Measurements from ENCODE around the gene KRTAP5-7.
"Not testable (repeated sequence)": the region's sequence is repeated elsewhere in the genome, so short reads cannot be mapped to it uniquely, and the experiment has no call there.

KRTAP5-7 gene

DNA sequence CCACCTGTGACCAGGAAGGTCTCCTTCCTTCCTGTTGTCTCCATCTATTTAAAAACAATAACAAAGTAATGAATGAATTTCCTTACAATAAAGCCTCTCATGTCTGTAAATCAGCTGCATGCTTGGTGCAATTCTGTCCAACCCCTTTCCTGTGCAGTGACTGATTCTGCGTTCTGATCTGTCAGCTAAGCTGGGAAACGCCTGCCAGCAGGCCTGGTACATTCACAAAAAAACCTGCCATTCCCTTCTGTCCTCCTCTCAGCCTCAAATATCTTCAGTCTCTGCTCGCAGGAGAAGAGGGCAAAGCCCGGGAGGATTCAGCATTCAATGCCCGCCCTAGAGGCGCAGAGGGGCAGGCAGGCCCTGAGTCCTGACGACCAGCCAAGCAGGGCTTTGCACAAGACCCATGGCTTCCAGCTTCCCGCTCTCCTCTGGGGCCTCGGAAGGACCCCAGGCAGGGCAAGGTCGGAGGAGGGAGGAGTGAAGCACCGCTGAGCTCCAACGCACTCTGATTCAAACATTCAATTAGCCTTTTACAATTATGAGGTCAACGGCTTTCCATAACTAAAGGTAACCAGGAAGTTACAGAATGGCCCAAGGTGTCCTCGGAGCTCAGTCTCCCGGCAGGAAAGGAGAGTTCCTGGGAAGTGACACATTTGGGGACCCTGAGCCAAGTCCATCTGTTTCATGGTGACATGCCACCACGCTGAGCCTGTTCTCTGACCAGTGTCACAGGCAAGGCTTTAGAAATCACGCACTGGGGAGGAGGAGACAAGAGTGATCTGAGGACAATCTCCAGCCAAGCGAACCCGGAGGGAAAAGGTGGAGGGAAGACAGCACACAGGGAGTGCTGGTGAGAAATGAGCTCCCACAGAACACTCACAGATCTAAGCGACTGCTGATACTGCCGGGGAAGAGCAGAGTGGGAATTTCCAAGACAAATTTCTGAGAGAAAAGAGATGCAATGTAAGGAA, 39.8 kb downstream of the KRTAP5-7 start:
- not testable (repeated sequence) for H3K9me3 Mint-ChIP-seq; ATAC-seq (replicated peaks); H3K27ac Mint-ChIP-seq; H3K4me1 Mint-ChIP-seq; H3K4me3 Mint-ChIP-seq; DNase-seq; H3K36me3 Mint-ChIP-seq
- H3K27me3 Mint-ChIP-seq = peaks cover 34 to 46% of the 10 kb centered on the region in 2 donors

DNA sequence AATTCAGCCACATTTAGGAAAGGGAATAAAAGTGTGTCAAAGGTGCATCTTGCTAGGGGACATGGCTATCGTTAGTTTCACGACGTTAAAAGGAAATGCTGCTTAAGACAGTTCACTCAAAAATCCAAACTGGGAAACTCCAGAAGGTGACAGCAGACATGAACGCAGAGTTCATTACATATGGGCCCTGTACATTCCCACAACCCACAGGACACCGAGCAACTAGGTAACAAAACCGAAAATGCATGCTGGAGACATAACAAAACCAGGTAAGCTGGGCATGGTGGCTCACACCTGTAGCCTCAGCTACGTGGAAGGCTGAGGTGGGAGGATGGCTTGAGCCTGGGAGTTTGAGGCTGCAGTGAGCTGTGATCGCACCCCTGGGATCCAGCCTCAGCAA, 40.6 kb downstream of the KRTAP5-7 start:
- not testable (repeated sequence) for H3K27ac Mint-ChIP-seq; DNase-seq; ATAC-seq (replicated peaks); H3K36me3 Mint-ChIP-seq; H3K4me3 Mint-ChIP-seq; H3K9me3 Mint-ChIP-seq; H3K4me1 Mint-ChIP-seq
- peaks cover 37 to 50% of the 10 kb centered on the region in 2 donors for H3K27me3 Mint-ChIP-seq

DNA sequence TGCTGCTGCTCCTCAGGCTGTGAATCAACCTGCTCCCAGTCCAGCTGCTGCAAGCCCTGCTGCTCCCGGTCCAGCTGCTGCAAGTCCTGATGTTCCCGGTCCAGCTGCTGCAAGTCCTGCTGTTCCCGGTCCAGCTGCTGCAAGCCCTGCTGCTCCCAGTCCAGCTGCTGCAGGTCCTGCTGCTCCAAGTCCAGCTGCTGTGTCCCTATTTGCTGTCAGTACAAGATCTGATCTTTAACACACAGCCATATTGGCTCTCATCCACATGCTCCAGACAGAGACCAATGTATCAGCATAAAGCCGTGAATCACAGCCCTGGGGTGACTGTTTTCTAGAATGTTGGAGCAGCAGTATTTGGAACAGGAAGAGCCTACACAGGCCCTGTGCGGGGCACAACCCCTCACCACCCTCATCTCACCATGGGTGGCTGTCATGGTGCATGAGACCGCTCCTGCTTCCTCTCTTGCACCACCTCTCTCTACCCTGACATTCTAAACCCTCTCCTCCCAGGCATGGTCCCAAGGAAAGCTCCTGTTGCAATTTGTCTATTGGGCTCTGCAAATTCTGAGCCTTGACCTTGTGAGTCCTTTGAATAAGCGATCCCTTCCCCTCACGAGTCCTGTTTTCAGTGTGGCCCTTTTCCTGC, 41.8 kb downstream of the KRTAP5-7 start:
- DNase-seq = no peak
- no peaks in the 10 kb centered on the region for H3K9me3 Mint-ChIP-seq
- H3K36me3 Mint-ChIP-seq = no peaks in the 10 kb centered on the region
- no peak for ATAC-seq (replicated peaks)
- H3K27me3 Mint-ChIP-seq = peaks cover 28 to 43% of the 10 kb centered on the region in 2 donors
- H3K4me3 Mint-ChIP-seq = no peak overlapping the region
- H3K27ac Mint-ChIP-seq = no peak overlapping the region
- H3K4me1 Mint-ChIP-seq = peaks cover under 1% of the 10 kb centered on the region in 2 donors

DNA sequence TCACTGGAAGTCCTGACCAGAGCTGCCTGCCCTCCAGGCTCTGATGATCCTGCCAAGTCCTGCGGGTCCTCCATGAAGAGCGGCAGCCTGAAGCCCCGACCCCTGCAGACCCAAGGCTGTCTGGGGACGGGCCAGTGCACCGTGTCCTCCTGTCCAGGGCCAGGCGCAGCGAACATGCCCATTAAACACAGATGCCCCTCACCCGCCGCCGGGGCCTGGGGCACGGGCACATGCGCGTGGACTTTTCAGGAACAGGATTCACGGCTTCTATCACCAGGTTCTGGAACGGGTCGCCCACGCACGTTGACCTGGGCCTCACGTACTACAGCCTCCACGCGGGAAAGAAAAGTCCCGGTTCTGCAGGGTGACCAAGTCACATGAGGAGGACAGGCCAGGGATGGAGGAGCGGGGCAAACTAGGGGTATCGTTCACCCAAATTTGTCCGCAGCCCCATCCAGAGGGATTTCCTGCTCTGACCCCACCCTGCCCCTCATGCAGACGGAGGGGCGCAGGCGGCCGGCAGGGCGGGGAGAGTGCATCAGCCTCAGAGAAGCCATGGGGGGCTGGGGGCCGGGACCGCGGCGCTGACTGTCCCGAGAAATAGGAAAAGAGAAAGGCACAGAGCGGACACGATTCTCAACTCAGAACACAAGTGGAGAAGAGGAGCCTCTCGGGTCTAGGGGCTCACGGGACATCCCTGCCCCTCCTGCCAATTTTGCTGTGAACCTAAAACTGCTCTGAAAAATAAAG, 44.2 kb downstream of the KRTAP5-7 start:
- H3K4me3 Mint-ChIP-seq; H3K27ac Mint-ChIP-seq; H3K4me1 Mint-ChIP-seq; ATAC-seq (replicated peaks); DNase-seq; H3K36me3 Mint-ChIP-seq; H3K9me3 Mint-ChIP-seq: not testable (repeated sequence)
- peaks cover 14 to 23% of the 10 kb centered on the region in 2 donors for H3K27me3 Mint-ChIP-seq

DNA sequence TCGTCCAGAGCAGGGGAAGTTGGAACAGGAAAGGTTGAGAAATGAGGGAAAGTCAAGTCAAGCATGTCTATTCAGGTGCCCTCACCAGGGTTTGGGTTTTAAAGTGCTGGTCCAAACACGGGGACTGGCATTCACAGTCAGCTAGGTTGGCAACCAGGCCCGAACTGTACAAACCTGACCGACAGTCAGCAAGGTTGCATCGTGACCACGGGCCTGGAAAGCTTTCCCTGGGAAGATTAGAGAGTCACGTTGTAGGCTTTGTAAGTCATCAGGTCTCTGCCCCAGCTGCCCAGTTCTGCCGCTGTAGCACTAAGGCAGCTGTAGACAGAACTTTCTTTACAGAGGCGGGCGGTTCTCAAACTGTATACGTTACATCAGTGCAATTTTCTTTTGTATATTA, 45.7 kb downstream of the KRTAP5-7 start:
- DNase-seq (no peak), ATAC-seq (replicated peaks) (no peak)
- Mint-ChIP-seq H3K4me1 (no peaks in the 10 kb centered on the region), H3K36me3 (no peaks in the 10 kb centered on the region), H3K9me3 (no peaks in the 10 kb centered on the region), H3K27me3 (peaks cover 9 to 13% of the 10 kb centered on the region in 2 donors), H3K4me3 (no peak overlapping the region), H3K27ac (no peak overlapping the region)

DNA sequence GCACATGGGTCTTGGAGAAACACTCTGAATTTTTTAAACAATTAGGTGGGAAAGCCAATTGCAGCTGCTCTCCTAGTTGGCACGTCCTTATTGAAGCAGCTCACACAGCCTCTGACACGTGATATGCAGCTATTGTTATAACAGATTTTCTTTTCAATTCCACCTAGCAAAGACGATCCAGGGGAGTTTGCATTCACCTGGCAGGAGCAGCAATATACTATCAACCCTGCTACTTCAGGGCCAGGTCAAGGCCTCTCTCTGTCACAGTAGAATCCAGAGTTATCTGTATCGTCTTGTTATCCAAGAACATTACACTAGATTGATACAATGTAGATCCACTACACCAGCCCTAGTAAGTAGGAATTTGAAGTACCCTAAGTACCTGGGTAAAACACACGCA, 47.4 kb downstream of the KRTAP5-7 start:
- Mint-ChIP-seq H3K9me3 (no peaks in the 10 kb centered on the region), H3K27ac (no peak overlapping the region), H3K36me3 (no peaks in the 10 kb centered on the region), H3K27me3 (peaks cover 9 to 13% of the 10 kb centered on the region in 2 donors), H3K4me3 (no peak overlapping the region), H3K4me1 (no peaks in the 10 kb centered on the region)
- no peak for ATAC-seq (replicated peaks)
- DNase-seq = no peak

DNA sequence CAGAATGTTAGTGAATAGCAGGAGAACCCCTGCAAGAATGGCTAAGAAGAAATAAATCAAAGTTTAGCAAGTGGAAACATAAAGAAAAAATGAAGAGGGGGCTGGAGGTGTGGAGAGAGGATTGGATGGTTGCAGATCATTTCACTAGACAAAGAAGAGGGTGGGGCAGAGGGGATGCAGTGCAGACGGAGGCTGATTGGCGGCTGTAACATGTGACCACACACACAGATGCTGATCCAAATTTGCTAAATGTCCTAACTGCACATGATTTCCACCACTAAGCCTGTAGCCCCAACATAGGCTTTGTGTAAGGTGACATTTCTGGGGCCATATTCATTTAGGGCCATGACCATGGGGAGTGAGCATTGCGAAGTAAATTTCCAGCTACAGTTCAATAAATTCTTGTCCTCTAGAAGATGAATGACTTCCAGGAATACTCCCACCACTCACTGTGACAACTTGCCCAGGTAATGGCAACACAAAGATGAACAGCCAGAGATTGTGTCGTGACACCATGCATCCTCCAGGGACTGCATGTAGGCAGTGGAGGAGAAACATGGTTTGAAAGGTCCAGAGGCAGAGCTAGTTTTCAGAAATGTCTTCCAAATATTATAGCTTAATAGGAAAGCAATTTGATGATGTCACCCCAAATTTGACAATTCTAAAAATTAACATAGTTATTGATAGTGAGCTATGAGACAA, 48.8 kb downstream of the KRTAP5-7 start:
- Mint-ChIP-seq H3K27me3 (peaks cover 11 to 18% of the 10 kb centered on the region in 2 donors), H3K4me1 (peaks cover under 1 to 5% of the 10 kb centered on the region in 2 donors), H3K4me3 (no peak overlapping the region), H3K36me3 (no peaks in the 10 kb centered on the region), H3K9me3 (no peaks in the 10 kb centered on the region), H3K27ac (no peak overlapping the region)
- DNase-seq = no peak
- no peak for ATAC-seq (replicated peaks)

DNA sequence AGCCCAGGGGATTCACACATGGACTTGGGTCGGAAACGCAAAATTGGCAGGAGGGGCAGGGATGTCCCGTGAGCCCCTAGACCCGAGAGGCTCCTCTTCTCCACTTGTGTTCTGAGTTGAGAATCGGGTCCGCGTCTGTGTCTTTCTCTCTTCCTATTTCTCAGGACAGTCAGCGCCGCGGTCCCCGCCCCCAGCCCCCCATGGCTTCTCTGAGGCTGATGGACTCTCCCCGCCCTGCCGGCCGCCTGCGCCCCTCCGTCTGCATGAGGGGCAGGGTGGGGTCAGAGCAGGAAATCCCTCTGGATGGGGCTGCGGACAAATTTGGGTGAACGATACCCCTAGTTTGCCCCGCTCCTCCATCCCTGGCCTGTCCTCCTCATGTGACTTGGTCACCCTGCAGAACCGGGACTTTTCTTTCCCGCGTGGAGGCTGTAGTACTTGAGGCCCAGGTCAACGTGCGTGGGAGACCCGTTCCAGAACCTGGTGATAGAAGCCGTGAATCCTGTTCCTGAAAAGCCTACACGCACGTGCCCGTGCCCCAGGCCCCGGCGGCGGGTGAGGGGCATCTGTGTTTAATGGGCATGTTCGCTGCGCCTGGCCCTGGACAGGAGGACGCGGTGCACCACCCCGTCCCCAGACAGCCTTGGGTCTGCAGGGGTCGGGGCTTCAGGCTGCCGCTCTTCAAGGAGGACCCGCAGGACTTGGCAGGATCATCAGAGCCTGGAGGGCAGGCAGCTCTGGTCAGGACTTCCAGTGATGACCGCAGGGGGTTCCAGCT, 49.8 kb downstream of the KRTAP5-7 start:
- not testable (repeated sequence) for H3K36me3 Mint-ChIP-seq; ATAC-seq (replicated peaks); H3K27ac Mint-ChIP-seq; DNase-seq; H3K4me1 Mint-ChIP-seq; H3K9me3 Mint-ChIP-seq; H3K4me3 Mint-ChIP-seq
- H3K27me3 Mint-ChIP-seq = peaks cover 18 to 26% of the 10 kb centered on the region in 2 donors

DNA sequence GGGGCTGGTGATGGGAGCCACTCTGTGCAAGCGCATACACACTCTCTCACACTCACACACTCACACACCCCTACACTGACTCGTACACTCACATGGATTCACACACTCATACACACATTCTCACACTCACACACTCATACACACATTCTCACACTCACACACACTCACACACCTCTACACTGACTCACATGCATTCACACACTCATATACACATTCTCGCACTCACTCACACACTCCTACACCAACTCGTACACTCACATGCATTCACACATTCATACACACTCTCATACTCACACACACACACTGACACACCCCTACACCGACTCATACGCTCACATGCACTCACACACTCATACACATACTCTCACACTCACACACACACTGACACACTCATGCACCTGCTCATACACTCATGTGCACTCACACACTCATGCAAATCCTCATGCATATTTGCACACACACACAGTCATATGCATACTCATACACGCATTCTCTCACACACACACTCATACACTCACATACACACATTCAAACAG, 50.5 kb downstream of the KRTAP5-7 start:
- ATAC-seq (replicated peaks) = no peak
- Mint-ChIP-seq H3K36me3 (no peaks in the 10 kb centered on the region), H3K27me3 (peaks cover 20 to 27% of the 10 kb centered on the region in 2 donors), H3K4me3 (no peak overlapping the region), H3K9me3 (no peaks in the 10 kb centered on the region), H3K27ac (no peak overlapping the region), H3K4me1 (peaks cover 3 to 7% of the 10 kb centered on the region in 2 donors)
- no peak for DNase-seq

Data from stimulated activated naive B cell treated with anti-CD40 and anti-IgM and Interleukin-4, amounts not matched to agents 10 μg/mL and 1 μg/mL and 100 μg/mL, for 72 hours (primary cell).